ENCODE results near the gene MEIS2. TPM values are rescaled to one million over a fixed set of nuclear protein-coding genes. Genes with fewer than 3 reads are reported as not detected.

MEIS2 gene
- polyA plus RNA-seq, 1 donor from 2014 or later, result 825 TPM

Small RNAs within 50 kb of the gene (small RNA-seq; reads per million reads assigned to genes)
- gene MIR8063, result 0 reads per million in 3 experiments
- gene RF00012, result 0 to 0.41 (median 0.10) reads per million in 3 experiments
- gene RF00019, result 0 to 1.2 (median 0) reads per million in 3 experiments
